ENCODE data around the gene STAG2.
A peak's percentile ranks its signal among the peaks of the same experiment; 100 is the strongest.
"Not testable (repeated sequence)": the region's sequence is repeated elsewhere in the genome, so short reads cannot be mapped to it uniquely, and the experiment has no call there.

Gene STAG2

DNA sequence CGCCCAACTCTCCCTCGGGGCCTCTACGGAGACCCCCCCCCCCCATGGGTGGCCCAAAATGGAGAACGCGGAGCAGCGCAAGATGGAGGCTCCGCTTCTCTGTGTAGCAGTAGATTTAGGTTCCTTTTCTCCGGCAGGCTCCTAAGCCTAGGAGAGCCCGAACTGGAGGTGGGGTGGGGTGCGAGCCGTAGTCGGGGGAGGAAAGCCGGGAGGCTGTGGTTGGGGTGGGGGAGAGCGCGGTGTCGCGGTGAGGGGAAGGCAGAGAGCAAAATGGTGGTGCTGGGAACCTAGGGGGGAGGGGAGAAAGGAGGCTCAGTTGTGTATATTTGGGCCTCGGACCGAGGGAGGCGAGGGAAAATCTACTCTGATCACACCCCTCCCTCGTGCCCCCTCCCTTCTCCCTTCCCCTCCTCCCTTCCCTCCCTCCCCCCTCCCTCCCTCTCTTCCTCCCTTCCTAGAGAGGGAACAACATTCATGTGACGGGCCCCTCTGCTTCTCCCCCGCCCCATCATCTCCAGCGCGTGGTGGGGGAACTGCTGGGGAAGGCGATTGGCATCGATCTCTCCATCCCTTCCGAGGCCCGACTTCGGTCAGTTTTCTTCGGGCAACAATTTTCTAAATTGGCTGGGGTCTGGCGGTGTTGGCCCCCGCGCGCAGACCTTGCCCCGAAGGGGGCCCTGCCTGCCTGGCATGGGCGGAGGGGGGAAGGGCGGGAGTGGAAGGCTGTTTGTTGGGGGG is at the start of gene STAG2:
Gene STAG2, plus strand, starts transcription at position 439 of the 738 bp plus-strand sequence. CDS start 60,922 bp downstream, outside the sequence.
- DNase-seq: peak; percentile 35 to 47

DNA sequence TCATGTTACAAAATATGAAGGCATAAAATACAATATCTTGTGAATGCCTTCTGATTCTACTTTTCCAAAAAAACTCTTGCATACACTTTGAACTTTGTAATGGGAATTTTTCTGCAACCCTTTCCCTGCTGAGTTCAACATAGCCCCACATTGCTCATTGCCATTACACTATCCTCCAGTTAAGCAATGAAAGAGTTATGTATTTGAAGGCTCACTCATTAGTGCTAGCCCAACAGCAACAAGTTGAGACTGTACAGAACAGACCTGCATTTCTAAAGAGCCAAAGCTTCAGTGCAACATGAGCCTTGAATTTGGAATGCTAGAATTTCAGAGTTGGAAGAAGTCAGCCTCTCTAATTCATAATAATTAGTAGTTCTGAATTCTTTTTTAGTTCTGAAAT is 44.4 kb upstream of the STAG2 start:
- DNase-seq: no peak

DNA sequence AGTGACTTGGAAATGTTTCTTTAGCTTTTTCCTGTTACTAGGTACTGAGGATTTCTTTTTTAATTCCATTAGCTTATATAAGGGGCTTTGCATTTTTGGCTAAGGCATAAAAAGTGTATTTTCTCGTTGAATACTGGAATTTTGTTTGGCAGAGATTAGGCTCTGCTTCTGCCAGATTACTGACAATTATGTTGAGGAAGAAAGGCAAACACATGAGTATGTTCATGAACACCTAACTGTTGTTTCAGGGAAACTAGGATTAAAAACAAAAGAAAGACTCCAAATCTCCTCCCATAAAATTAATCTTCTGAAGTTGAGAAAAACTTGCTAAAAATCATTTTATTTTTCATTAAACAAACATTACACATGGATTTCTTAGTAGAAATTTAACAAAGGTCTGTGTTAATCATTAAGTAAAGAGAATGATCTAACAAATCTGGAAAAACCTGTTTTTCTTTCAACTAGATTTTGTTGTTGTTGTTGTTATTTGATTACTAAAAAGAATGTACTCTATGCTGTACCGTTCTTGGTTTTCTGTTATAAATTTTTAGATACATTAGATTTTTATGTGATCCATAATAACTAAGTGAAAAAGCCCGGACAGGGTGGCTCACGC is 43.3 kb upstream of the STAG2 start:
- DNase-seq: no peak

DNA sequence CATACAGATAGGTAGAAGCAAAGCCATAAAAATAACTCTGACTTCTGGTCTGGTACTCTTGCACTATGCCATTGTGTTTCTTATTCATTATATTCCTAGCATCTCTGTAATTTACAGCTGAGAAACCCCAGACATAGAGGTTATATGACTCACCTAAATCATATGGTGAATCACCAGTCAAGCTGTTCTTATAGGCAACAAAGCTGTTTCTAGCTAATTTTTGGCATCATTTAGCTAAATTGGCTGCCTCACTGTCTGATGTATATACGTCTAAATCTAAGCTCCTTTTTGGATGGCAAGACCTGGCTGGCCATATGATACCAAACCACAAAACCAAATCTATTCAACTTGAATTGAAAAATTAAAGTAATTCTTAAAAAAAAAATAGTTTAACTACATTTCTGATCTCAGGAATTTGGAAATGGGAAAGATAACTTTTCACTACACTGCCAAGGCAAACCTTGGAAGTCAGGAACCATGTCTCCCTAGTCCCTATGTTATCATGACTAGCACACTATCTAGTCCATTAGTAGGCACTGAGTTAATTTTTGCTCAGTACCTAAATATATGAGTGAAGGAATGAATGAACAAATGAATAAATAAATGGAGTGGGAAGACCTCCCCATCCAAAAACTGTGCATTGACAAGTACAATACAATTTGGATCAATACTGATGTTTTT is 41.3 kb upstream of the STAG2 start:
- DNase-seq: no peak

DNA sequence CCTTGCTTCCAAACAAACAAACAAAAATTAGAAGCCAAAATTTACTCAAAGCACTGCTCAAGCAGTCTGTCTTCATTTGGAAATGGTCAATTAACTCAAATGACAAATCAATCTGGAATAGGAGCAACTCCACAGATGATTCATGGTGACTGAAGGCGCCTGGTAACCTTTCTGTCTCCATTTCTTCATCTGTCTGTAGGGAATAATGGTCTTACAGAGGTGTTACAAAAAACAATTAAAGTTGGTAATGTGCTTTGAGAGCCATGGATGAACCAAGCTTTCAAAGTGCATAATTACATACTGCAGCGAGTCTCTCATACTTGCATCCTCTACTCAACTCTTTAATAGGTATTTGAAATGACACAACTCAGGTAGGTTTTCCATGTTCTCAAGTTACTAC is 38.3 kb upstream of the STAG2 start:
- no peak for DNase-seq

DNA sequence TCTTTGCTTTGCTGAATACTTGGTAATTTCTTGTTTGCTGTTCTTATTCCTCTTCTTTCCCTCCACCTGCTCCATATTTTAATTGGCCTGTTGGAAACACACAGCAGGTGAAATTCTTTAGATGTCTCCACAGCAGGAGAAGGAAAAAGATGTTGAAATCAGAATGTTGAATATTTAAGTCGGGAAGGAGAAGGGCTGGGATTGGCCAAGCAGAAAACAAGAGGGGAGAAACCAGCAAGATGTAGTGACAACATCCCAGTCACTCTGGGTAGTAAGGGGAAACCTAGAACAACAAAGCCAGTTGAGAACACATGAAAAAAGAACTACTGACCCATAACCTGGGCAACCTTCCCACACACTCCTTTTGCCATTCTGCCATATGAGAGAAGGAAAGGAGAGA is 37.3 kb upstream of the STAG2 start:
- no peak for DNase-seq

DNA sequence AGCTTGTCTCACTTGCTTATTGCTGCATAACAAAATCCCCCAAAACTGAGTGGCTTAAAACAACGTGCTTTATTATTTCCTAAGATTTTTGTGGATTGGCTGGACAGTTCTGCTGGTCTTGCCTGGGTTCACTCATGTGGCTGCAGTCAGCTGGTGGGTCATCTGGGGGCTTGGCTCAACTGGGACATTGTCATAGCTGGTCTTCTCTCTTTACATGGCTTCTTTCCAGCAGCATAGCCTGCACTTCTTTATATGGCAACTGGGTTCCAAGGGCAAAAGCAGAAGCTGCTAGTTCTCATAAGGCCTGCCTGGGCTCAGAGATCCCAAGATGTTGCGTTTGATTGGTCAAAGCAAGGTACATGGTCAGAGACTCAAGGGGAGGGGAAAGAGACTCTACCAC is 33.7 kb upstream of the STAG2 start:
- no peak for DNase-seq

DNA sequence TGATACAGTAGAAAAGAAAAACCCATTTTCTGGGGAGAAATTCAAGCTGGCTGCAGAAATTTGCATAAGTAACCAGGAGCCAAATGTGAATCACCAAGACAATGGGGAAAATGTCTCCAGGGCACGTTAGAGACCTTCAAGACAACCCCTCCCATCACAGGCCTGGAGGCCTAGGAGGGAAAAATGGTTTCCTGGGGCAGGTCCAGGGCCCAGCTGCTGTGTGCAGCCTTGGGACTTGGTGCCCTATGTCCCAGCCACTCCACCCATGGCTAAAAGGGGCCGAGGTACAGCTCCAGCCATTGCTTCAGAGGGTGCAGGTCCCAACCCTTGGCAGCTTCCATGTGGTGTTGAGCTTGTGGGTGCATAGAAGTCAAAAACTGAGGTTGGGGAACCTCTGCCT is 29.5 kb upstream of the STAG2 start:
- not testable (repeated sequence) for DNase-seq

DNA sequence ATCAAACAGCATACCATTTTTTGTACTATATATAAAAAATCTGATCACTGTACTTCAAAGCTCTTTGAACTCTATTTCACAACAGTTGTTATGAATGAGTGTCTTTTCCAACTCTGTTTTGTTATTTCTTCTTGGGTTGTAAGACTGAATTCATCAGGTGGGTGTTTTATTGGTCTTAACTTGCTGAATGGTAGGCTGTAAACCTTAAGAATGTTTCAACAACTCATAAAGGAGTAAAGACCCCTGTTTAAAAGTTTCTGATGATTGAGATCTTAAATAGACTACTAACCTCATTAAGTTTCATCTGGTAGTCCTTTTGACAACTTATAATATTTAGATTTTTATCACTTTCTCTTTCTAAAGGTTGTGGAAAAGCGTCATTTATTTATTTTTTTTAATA is 18.4 kb upstream of the STAG2 start:
- DNase-seq: no peak

DNA sequence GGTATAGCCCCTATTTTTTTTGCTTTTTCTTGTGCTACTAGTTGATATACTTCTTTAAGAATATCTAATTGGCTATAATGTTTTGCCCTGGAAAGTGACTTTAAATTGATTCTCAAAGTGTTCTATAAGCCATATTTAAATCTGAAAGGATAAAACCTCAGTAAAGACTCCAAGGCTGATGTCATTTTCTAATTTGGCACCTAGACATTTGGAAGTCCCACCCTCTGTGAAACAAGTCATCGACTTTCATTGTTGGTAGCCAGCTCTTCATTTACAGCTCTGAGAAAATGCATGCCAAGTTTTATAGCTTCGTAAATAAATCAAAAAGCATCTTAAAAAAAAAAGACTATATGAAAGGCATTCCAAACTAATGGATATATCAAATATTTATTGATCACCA is 18.0 kb upstream of the STAG2 start:
- no peak for DNase-seq

DNA sequence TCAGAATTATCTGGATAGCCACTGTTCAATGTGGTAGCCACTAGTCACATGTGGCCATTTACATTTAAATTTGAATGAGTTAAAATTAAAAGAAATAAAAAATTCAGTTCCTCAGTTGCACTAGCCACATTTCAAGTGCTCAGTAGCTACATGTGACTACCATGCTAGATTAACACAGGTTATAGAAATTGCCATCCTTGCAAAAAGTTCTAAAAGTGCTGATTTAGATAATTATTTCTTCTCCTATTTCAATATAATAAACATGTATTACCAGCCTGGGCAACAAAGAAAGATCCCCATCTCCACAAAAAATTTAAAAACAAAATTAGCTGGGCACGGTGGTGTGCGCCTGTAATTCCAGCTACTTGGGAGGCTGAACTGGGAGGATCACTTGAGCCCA is 11.7 kb upstream of the STAG2 start:
- DNase-seq: no peak

DNA sequence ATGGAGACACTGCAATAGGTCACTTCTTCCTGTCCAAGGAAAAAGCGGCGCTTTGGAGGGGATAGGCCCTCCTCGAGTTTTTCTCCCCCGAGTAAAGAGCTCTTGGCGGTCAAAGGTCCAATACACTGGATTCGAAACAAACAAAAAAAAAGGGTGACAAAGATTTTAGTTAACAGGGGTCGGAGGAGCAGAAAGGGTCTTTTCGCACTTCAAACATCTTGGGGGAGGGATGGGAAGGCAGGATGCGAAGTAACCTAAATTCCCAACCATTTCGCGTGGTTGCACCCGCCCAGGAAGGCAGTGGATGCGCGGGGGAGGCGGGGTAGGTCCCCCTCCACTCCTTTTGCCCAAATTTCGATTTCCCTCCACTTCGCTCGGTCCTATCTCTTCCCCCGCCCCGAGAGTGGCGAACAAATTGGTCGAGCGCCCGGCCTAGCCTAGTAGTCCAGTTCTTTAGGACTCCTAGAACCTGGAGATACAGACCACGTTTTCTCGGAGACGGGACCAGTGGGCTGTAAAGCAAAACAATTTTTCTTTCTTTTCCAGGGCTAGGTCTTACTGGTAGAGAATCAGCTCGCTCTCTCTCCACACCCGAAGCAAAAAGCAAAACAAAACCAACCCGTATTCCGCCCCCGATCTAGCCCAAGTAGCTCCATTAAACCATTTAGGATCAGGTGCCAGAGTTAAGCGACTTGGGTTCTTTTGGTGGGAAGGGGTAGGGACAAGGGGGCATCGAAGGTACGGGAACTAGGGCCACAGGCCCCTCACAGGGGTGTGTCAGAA is 2.0 kb upstream of the STAG2 start:
- no peak for DNase-seq

DNA sequence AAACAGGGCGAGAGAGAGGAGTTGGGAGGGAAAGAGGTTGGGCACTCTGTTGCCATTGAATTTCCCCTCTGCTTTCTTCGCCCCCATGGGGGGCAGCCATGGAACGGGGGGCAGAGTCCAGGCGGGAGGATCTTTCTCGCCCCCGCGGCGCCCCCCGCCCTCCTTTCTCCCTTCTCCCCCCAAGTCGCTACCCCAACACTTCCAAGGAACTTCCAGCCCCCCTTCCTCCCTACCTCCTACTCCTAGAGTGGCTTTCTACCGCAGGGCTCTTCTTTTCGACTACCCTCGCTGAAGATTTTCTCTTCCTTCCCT is 594 bp upstream of the STAG2 start:
- DNase-seq: no peak

DNA sequence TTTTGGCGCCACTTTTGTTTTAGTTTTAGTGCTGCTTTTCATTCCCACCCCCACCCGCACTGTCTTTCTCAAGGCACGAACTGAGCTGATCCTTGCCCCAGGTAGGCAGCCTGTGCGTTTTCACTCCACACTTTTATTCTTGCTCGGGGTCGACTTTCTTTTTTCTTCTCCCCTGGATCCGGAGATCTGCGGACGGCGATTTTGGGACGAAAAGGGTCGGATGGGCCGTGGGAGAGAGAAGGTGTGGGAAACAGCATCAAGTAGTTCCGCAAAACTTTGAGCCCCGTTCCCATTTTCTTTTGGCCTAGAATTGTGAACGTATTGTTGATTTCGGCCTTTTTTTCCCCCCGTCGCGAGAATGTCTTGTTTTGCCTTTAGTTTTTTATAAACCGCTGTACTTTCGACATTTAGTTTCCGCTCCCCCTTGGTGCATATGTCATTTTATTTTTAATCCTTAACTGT is 531 bp downstream of the STAG2 start:
- DNase-seq: no peak

DNA sequence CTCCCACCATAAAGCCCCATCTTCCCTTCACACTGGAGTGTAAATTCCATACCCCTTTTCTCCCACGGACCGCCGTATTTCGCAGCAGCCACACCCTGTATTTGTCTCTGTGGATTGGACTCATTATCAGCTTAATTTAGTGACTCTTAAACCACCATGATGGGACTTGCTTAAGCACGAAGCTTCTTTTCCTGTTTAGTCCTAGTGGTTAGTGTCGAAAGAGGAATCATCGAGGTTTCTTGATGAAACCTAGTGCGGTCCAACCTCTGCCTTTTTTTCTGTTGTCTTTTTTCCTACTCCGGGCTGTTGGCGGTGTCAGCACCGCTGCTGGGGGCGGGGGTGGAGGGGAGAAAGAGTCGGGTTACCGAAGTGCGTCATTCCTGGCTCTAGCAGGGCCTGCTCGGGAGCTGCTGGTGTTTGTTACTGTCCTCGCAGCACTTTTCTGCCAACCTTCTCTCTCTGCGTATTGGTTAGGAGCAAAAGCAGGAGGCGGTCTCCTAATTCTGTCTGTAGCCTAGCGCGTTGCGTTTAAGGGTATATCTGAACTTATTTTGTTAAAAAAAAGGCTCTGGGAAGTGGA is 1.4 kb downstream of the STAG2 start:
- peak; percentile 71 to 85 for DNase-seq

DNA sequence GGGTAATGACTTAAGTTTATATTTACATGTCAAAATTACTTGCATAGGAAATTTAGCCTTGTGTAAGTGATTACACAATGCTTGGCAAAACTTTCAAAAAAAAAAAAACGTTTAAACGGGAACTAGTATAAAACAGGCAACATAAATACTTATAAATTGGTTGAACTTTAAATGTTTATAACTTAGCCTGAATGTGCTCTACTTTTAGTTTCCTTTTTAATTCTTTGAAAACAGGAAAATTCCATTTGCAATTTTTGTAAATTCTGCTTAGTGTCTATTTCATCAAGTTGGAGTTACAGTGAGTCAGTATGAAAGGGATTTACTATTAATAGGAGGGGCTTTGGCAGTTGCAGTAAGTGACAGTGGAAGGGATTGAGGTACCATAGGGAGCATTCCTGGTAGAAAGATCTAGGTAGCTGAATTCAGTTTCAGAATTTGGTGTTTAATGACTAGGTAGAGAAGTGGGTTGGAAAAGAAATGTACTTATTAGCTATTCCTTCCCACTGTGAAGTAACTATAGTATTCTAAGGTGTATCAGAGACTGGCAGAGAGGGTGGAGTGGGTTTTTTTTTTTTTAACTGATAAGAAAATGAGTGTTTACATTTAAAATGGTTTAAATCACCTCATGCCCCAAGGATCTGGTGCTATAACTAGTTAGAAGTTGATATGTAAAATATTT is 2.8 kb downstream of the STAG2 start:
- no peak for DNase-seq

DNA sequence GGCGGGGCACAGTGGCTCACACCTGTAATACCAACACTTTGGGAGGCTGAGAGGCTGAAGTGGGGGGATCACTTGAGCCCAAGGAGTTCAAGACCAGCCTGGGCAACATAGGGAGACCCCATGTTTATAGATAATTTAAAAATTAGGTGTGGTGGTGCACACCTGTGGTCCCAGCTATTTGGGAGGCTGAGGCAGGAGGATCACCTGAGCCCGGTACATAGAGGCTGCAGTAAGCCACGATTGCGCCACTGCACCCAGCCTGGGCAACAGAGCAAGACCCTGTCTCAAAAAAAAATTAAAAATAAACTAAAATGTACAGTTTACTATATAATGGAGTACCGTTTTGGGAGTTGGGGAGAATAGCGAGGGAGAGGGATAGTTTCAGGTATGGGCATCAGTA is 4.2 kb downstream of the STAG2 start:
- no peak for DNase-seq

DNA sequence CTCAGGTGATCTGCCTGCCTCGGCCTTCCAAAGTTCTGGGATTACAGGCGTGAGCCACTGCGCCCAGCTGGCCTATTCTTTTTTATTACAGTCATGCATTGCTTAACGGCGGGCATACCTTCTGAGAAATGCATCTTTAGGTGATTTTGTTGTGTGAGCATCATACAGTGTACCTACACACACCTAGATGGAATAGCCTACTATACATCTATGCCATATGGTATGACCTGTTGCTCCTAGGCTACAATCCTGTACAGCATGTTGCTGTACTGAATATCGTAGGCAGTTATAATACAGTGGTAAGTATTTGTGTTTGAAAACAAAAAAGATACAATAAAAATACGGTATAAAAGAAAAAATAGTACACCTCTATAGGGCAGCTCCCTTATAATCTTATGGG is 6.0 kb downstream of the STAG2 start:
- DNase-seq: no peak

DNA sequence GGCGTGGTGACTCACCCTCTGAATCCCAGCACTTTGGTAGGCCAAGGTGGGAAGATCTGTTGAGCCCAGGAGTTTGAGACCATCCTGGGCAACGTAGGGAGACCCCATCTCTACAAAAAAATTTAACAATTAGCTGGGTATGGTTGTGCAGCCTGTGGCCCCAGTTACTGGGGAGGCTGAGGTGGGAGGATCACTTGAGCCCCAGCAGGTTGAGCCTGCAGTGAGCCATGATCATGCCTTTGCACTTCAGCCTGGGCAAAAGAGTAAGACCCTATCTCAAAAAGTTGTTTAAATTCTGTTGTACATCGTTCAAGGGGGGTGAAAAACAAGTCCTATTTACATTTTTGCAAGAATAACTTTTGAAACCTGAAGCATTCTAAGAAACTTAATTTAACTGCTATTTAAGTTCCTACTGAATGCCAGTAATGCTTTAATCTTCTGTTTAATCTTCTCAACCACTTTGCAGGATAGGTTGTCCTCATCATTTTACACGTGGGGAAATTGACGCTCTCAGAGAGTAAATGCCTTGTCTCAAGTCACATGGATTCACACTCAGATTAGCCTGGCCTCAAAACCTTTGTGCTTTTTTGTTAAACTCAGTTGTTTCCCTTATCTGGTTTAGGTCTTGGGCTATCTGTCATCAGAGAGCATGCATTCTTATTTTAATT is 7.0 kb downstream of the STAG2 start:
- no peak for DNase-seq

DNA sequence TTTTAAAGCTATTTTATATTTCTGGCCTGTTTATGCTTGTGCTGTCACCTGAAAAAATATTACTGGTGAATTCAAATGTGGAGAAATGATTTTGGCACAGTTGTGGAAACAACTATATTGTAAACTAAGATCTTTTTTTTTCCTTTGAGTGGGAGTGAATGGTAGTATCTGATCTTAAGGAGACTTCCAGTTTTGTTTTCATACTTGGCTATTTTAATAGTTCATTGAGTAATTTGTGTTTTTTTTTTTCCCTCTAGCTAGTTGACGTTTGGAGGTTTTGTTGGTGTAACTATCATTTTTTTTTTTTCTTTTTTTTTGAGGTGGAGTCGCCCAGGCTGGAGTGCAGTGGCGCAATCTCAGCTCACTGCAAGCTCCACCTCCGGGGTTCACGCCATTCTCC is 10.5 kb downstream of the STAG2 start:
- no peak for DNase-seq

DNA sequence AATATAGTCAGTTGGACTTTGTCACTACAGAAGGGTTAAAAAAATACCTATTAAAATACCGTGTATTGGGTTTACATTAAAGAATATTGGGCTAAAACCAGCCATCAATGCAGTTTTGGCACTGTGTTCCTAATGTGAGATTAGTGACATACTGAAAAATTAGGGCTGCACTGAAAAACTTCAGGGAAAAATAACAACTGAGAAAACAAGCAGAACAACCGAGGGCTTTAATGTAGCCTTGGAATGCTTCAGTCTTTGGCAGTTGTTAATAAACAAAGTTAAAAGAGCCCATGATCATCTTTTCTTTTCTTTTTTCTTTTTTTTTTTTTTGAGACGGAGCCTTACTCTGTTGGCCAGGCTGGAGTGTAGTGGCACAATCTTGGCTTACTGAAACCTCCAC is 12.4 kb downstream of the STAG2 start:
- no peak for DNase-seq

DNA sequence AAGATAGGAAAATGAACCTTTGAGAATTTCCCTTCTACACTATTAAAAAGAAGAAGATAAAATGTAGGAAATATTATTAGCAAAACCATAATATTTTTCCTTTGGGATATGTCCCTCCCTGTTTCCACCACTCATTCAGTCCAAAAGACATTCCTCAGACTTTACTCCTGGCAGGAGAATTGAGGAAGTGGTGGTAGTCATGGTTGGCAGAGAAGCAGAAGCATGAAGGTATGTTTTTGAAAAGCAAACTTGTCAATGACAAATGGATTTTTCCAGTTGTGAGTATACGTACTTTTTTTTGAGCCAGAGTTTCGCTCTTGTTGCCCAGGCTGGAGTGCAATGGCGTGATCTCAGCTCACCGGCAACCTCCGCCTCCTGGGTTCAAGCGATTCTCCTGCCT is 13.7 kb downstream of the STAG2 start:
- DNase-seq: no peak
